GM18858 (cell line): ENCODE data around the gene PRAMEF5.
"Not testable (repeated sequence)": the region's sequence is repeated elsewhere in the genome, so short reads cannot be mapped to it uniquely, and the experiment has no call there.

Source experiments
- ATAC-seq: cut with Tn5 transposase; IDR thresholded peaks from one replicate; pipeline ENCODE4 v1.9.1; 2021; ENCODE audit not compliant: unreplicated experiment

Gene PRAMEF5

DNA sequence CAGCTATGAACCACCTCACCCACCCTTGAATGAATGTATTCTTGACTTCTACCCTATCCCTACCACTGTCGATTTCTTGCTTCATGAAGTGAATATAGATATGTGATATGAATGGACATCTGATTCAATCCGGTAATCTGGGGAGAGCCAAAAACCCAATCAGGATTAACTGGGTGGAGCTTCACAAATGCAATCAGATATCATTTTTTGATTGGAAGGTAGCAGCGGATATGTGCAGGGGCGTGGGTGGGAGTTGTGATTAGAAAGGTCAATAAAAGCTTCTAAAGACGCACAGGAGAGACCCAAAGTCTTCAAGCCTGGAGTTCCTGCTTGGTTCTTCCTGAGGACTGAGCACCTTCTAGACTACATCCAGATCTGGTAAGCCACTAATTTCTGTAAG is at the start of gene PRAMEF5:
Gene PRAMEF5 (plus strand): TSS at position 301 of the 400 bp plus-strand sequence. CDS start 5,071 bp downstream, outside the sequence.
- ATAC-seq, result not testable (repeated sequence)

DNA sequence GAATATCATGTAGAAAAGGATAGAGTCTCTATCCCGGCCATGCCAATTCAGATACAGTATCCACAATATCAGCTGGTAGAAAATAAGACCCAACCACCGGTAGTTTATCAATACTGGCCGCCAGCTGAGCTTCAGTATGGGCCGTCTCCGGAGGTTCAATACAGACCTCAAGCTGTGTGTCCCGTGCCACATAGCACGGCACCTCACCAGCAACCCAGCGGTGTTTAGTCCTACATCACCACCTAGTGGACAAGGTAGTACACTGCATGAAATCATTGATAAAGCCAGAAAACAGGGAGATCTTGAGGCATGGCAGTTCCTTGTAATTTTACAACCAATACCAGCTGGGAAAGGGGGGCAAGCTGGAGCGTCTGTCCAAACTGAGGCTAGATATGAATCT is 45.3 kb upstream of the PRAMEF5 start:
- not testable (repeated sequence) for ATAC-seq

DNA sequence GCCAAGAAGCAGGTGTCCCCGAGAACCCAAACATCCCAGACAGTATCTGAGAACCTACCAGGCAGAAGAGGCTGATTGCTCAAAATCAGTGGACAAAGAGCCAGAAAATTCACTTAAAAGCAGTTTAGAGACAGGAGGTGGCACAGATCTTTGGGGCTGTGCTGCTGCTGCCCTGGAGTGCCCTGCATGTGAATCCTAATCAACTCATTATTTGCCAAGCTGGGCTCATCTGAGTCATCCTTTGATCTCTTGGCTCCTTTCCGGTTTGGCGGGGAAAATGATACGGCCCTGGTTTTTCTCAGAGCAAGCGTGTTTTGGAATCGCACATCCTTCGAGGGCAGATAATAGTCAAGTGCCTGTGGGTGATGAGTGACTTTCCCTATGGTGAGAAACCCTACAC is 37.4 kb upstream of the PRAMEF5 start:
- not testable (repeated sequence) for ATAC-seq

DNA sequence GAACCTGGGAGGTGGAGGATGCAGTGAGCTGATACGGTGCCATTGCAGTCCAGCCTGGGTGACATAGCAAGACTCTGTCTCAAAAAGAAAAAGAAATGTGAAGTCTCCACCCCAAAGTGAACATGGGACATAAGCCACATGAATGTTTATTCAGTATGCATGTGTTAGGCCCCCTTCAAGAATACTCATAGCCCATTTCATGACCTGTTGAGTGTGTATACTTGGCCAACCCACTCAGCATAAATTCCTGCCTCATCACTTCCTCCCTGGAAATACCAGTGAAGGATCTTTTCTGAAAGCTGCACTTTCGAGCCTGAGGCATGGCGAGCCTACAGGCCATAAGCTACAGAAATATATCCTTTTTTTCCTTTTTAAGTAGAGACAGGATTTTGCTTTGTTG is 34.8 kb upstream of the PRAMEF5 start:
- ATAC-seq, result not testable (repeated sequence)

GRCh38 chr1:13222788-13223187 is 31.2 kb upstream of the PRAMEF5 start:
- not testable (repeated sequence) for ATAC-seq

GRCh38 chr1:13224480-13225060 is 29.4 kb upstream of the PRAMEF5 start:
- no peak for ATAC-seq

GRCh38 chr1:13225675-13226204 is 28.3 kb upstream of the PRAMEF5 start, which contains the start of gene PRAMEF18:
Gene PRAMEF18, minus strand, starts transcription at chr1:13226154. Its CDS starts 48 bp downstream, at chr1:13226106.
- ATAC-seq, result not testable (repeated sequence)

DNA sequence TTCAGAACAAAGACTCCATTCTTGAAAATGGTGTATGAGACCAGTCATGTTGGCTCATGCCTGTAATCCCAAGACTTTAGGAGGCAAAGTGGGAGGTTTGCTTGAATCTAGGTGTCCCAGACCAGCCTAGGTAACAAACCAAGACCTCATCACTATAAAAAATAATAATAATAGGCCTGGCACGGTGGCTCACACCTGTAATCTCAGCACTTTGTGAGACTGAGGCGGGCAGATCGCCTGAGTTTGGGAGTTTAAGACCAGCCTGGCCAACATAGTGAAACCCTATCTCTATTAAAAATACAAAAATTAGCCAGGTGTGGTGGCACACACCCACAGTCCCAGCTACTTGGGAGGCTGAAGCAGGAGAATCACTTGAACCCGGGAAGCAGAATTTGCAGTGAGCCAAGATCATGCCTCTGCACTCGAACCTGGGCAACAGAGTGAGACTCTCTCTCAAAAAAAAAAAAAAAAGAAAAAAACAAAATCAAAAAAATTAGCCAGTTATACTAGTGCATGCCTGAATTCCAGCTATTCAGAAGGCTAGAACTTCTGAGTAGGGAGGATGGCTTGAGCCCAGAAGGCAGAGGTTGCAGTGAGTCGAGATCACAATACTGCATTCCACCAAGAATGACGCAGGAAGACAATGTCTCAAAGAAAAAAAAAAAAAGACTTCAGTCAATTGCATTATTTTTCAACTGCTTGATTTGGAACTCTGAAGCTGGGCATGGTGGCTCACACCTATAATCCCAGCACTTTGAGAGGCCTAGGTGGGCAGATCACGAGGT is 26.5 kb upstream of the PRAMEF5 start:
- not testable (repeated sequence) for ATAC-seq

- no peak for ATAC-seq
These were observed 25.6 kb upstream of the PRAMEF5 start for GRCh38 chr1:13228343-13228781.

DNA sequence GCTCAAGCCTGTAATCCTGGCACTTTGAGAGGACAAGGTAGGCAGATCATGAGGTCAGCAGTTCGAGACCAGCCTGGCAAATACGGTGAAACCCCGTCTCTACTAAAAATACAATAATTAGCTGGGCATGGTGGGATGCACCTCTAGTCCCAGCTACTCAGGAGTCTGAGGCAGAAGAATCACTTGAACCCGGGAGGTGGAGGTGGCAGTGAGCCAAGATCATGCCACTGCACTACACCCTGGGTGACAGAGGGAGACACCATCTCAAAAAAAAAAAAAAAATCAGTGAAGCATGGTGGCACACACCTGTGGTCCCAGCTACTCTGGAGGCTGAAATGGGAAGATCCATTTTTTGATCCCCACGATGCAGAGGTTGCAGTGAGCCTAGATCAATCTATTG is 23.9 kb upstream of the PRAMEF5 start:
- ATAC-seq, result not testable (repeated sequence)

DNA sequence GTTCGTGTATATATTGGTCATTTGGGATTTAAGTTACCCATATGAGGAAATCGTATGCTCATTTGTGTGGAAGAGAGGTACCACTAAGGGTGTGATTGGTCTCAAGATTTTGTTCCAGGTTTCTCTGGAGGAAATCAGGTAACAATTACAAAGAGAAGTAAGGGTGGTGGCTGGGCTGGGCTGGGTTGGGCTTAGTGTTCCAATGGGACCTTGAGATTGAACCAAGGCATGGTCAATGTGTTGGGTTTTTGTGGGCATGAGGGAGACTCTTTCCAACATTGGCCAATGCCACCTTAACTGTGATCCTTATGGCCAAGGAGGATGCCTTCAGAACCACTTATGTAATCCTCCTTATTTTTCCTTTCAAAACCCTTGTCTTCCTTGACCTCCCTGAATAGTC is 23.4 kb upstream of the PRAMEF5 start:
- ATAC-seq, result not testable (repeated sequence)

DNA sequence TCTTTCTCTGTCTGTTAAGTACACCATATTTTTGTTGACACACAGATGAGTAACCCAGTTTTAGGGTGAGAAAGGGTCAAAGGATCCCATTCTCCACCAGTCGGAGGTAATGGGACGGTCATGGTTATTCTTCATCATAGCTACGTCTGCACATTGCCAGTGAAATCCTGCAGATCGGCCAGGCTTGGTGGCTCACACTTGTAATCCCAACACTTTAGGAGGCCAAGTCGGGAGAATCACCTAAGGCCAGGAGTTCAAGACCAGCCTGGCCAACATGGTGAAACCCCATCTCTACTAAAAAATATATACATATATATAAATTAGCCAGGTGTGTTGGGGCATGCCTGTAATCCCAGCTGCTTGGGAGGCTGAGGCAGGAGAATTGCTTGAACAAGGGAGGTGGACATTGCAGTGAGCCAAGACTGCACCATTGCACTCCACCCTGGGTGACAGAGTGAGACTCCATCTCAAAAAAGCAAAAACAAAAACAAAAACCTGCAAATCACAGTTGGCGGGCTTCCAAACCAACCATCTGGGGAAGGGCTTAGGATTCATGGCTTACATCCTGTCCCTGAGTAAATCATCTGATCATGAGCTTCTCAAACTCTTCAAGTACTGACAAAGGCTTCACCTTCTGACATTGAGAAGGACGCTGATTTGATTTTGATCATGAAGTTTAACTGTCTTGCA is 22.8 kb upstream of the PRAMEF5 start:
- ATAC-seq, result not testable (repeated sequence)

DNA sequence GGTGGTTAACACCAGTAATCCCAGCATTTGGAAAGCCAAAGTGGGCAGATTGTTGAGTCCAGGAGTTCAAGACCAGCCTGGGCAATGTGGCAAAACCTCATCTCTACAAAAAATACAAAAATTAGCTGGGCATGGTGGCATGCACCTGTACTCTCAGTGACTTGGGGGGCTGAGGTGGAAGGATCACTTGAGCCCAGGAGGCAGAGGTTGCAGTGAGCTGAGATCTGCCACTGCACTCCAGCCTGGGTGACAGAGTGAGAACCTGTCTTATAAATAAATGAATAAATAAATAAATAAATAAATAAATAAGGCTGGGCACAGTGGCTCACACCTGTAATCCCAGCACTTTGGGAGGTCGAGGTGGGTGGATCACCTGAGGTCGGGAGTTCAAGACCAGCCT is 21.9 kb upstream of the PRAMEF5 start:
- not testable (repeated sequence) for ATAC-seq

DNA sequence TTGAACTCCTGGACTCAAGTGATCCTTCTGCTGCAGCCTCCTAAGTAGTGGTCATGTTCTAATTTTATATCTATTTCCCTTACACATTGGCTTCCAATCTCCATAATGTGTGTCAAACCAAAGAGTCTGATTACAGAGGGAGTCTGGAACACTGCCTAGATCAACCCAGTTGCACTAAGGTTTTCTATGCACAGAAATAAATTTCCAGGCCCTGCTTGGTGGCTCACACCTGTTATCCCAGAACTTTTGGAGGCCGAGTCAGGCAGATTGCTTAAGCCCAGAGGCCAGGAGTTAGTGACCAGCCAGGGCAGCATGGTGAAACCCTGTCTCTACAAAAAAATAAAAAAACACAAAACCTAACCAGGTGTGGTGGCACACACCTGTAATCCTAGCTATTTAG is 19.9 kb upstream of the PRAMEF5 start:
- ATAC-seq, result not testable (repeated sequence)

GRCh38 chr1:13237572-13237971 is 16.4 kb upstream of the PRAMEF5 start:
- not testable (repeated sequence) for ATAC-seq

DNA sequence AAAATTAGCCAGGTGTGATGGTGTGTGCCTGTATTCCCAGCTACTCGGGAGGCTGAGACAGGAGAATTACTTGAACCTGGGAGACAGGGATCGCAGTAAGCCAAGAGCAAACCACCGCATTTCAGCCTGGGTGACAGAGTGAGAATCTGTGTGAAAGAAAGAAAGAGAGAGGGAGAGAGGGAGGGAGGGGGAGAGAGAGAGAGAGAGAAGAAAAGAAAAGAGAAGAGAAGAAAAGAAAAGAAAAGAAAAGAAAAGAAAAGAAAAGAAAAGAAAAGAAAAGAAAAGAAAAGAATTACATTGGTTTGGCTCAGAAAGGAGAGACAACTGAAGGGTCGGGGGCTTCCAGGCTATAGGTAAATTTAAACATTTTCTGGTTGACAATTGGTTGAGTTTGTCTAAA is 14.4 kb upstream of the PRAMEF5 start:
- not testable (repeated sequence) for ATAC-seq

DNA sequence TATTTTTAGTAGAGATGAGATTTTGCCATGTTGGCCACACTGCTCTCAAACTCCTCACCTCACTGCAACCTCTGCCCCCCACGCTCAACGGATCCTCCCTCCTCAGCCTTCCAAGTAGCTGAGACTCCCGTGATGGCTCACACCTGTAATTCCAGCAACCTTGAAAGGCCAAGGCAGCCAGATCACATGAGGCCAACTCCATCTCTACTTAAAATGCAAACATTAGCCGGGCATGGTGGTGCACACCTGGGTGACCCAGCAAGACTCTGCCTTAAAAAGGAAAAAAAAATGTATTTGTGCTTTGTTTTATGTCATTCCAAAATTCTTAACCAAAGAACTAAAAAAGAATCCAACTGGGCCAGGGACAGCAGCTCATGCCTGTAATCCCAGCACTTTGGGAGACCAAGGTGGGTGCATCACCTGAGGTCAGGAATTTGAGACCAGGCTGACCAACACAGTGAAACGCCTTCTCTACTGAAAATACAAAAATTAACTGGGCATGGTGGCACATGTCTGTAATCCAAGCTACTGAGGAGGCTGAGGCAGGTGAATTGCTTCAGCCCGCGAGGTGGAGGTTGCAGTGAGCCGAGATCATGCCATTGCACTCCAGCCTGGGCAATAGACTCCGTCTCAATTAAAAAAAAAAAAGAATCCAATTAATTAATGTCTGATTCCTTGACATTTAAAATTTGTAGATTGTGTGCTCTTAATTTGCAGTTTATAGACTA is 10.3 kb upstream of the PRAMEF5 start:
- not testable (repeated sequence) for ATAC-seq

- ATAC-seq, result not testable (repeated sequence)
These were observed 8.0 kb upstream of the PRAMEF5 start for GRCh38 chr1:13245841-13246553.

GRCh38 chr1:13246554-13246871 is 7.5 kb upstream of the PRAMEF5 start:
- ATAC-seq, result not testable (repeated sequence)

DNA sequence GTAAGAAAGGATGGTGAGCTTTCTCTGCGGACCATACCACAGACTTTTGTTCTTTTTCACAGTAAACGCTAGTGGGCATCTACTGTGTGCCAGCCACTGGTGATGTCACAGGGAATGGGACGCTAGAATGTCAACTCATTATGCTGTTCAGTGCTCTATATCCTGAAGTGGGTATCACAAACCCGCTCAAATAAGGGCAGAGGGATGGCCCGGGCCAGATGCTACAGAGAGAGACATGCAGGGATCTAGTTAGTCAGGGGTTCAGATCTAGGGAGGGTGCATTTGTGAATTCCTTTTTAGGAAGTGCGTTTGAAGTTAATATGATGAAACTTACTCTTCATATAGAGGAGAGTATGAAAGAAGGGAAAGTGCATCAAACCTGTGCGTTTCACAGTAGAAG is 6.9 kb upstream of the PRAMEF5 start:
- ATAC-seq, result not testable (repeated sequence)
